HepG2 (cell line): Measurements from ENCODE around the gene CRYGA. TPM values are rescaled to one million over a fixed set of nuclear protein-coding genes. Genes with fewer than 3 reads are reported as not detected.

Experiments
- HDAC6 ChIP-seq: fragments of 200-600 bp; sonication (generic); IDR thresholded peaks from 2 replicates; pipeline ENCODE4 v1.7.0; 2017; ENCODE audit warnings: mild to moderate bottlenecking, antibody characterized with exemption, low read length, low read depth
- KMT2B ChIP-seq: IDR thresholded peaks from 2 replicates; pipeline ENCODE4 v1.6.1; 2016; ENCODE audit warnings: missing genetic modification reagents, missing compliant biosample characterization
- NFRKB ChIP-seq: fragments of 450-650 bp; IDR thresholded peaks from 2 replicates; pipeline ENCODE4 v1.6.1; 2017
- SP1 ChIP-seq, 2 experiments: fragments of 450-650 bp in 1 of 2; sonication (generic) in 1 of 2; formaldehyde crosslinking in 1 of 2; IDR thresholded peaks; 2 replicates each; pipeline versions ENCODE4 v1.4.0 to v1.6.1; 2016 to 2020; ENCODE audit warnings: missing genetic modification reagents in 1 of 2
- SRSF9 ChIP-seq: fragments of 200-400 bp; formaldehyde crosslinking; IDR thresholded peaks from 2 replicates; pipeline ENCODE4 v1.6.1; 2018; ENCODE audit warnings: borderline replicate concordance, mild to moderate bottlenecking, low read depth, low read length; ENCODE audit not compliant: insufficient read depth, poor library complexity, severe bottlenecking
- TAF15 ChIP-seq: fragments of 200-400 bp; formaldehyde crosslinking; IDR thresholded peaks from one replicate; pipeline ENCODE4 v1.6.1; 2018; ENCODE audit warnings: mild to moderate bottlenecking, low read depth, low read length; ENCODE audit not compliant: poor library complexity, severe bottlenecking
- ZNF556 ChIP-seq: sonication (generic); formaldehyde crosslinking; IDR thresholded peaks from 2 replicates; pipeline ENCODE4 v1.4.0; 2020; ENCODE audit warnings: mild to moderate bottlenecking, missing genetic modification reagents, borderline replicate concordance
- ZNF577 ChIP-seq: sonication (generic); formaldehyde crosslinking; IDR thresholded peaks from 2 replicates; pipeline ENCODE4 v1.4.0; 2020; ENCODE audit warnings: mild to moderate bottlenecking, low read depth, missing genetic modification reagents, borderline replicate concordance
- ZNF788 ChIP-seq: sonication (generic); formaldehyde crosslinking; IDR thresholded peaks from 2 replicates; pipeline ENCODE4 v1.5.0; 2020; ENCODE audit warnings: mild to moderate bottlenecking, missing genetic modification reagents, borderline replicate concordance
- polyA plus RNA-seq, 8 experiments: library from polyadenylated mRNA; depleted of rRNA in 3 of 8; stranded (reverse) in 7 of 8; unstranded in 1 of 8; fragments of >200 nt; fragmentation: Illumina TruSeq in 4 of 8; extraction: Trizol in 4 of 8; gene quantifications; 2 replicates each; pipeline versions ENCODE4 v1.2.1 to v1.2.3, GENCODE V29; 2011 to 2016; ENCODE audit warnings: low read depth in 4 of 8, missing spikeins in 1 of 8, mixed read lengths in 1 of 8; ENCODE audit not compliant: insufficient read depth in 1 of 8
- total RNA-seq, 5 experiments: library from RNA; depleted of rRNA; stranded (reverse); fragments of >200 nt; fragmentation: Illumina TruSeq; extraction: Trizol; gene quantifications; 2 replicates each; pipeline ENCODE4 v1.2.3, GENCODE V29; 2016; ENCODE audit warnings: low read depth in 1 of 5
- TF ChIP-seq, protein P1 (sequence below): sonication (generic); formaldehyde crosslinking; IDR thresholded peaks from 2 replicates; pipeline ENCODE4 v1.4.0; 2020; ENCODE audit warnings: mild to moderate bottlenecking, missing genetic modification reagents
- TF ChIP-seq, protein P2 (sequence below): sonication (generic); formaldehyde crosslinking; IDR thresholded peaks from 2 replicates; pipeline ENCODE4 v1.5.0; 2020; ENCODE audit warnings: mild to moderate bottlenecking, missing genetic modification reagents, borderline replicate concordance
- TF ChIP-seq, protein P3 (sequence below): sonication (generic); formaldehyde crosslinking; conservative IDR thresholded peaks from 2 replicates; pipeline ENCODE4 v1.4.0; 2020; ENCODE audit warnings: mild to moderate bottlenecking, missing genetic modification reagents, moderate library complexity

The CRYGA gene
- total and polyA plus RNA-seq, 2 of the 13 experiments (the other 11 are each of a cell fraction or from before 2014, with no cell fraction given) = not detected

DNA sequence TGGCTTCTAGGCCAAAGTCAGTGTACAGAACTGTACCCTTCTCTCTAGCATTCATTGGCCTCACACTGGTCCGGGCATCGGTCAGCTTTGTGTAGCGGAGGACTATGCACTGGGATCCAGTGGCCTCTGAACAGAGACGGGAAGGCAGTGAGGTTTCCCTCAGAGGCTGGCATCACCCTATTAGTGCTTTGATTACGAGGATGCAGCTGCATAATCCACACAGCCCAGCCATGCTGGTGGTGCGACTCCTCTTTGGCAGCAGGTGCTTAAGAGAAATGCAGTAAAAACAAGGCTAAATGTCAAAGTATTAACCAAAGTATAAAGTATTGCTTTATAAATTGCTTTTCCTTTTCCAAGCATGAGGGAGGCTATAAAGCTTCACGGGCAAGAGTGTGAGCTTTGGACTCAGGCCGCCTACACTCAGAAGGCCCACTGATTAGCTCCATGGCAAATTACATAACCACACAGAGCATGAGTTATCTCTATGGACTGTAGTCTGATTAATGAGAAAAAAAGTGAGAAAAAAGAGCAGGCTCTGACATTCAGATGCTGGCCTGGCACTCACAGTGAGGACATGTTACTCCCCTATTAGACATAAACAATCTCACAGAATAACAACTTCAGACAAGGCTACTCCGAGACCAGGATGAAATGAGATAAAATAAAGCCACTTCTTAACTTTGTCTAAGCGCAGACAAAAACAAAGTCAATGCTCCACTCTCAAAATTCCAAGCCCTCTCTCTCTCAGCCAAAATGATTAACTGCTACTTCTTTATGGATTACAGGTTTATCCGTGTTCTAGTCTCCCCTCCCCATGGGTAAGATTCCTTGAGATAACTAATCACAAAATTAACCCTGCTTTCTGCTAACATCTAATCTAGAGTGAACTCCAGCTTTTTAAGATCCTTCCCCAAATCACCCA is 27.3 kb downstream of the CRYGA start (continued):
- TF ChIP-seq, protein P1, sequence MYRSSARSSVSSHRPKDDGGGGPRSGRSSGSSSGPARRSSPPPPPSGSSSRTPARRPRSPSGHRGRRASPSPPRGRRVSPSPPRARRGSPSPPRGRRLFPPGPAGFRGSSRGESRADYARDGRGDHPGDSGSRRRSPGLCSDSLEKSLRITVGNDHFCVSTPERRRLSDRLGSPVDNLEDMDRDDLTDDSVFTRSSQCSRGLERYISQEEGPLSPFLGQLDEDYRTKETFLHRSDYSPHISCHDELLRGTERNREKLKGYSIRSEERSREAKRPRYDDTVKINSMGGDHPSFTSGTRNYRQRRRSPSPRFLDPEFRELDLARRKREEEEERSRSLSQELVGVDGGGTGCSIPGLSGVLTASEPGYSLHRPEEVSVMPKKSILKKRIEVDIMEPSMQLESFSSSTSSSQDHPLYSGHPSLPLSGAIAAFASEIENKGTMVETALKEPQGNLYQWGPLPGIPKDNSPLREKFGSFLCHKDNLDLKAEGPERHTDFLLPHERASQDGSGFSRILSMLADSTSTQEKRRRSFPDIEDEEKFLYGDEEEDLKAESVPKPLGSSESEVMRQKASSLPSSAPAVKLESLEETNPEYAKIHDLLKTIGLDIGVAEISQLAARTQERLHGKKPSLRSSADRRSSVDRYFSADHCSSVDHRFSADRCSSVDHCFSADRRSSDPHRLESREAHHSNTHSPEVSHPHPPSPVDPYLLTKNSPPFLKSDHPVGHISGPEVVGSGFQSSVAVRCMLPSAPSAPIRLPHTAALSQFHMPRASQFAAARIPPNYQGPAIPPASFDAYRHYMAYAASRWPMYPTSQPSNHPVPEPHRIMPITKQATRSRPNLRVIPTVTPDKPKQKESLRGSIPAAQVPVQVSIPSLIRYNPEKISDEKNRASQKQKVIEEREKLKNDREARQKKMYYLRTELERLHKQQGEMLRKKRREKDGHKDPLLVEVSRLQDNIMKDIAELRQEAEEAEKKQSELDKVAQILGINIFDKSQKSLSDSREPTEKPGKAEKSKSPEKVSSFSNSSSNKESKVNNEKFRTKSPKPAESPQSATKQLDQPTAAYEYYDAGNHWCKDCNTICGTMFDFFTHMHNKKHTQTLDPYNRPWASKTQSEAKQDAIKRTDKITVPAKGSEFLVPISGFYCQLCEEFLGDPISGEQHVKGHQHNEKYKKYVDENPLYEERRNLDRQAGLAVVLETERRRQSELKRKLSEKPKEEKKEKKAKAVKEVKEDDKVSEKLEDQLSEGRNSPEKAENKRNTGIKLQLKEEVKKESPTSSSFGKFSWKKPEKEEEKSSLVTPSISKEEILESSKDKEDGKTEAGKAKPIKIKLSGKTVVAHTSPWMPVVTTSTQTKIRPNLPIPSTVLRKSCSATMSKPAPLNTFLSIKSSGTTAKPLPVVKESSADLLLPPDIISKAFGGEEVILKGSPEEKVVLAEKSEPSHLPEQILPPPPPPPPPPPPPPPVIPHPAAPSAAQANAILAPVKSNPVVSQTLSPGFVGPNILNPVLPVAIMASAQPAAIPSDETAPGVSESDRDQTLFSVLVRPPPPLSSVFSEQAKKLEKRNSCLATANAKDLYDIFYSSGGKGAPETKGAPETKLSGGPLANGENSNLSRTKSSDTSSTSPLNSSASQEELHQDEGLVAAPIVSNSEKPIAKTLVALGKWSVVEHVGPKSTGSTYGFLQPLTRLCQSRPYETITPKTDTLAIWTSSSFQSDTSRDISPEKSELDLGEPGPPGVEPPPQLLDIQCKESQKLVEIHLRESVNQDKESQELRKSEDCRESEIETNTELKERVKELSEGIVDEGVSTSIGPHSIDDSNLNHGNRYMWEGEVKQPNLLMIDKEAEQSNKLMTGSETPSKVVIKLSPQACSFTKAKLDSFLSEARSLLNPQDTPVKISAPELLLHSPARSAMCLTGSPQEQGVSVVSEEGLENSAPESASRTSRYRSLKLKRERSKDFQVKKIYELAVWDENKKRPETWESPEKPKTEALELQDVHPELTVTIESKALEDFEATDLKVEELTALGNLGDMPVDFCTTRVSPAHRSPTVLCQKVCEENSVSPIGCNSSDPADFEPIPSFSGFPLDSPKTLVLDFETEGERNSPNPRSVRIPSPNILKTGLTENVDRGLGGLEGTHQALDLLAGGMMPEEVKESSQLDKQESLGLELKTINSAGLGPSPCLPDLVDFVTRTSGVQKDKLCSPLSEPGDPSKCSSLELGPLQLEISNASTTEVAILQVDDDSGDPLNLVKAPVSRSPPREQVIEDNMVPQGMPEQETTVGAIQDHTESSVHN (CRISPR knock-in tag) = no peak
- TF ChIP-seq ZNF556 (CRISPR knock-in tag) (no peak; the same call in 1 of the 2 replicates), SRSF9 (no peak), TAF15 (no peak), SP1 (IDR thresholded peaks at IDR 0.05) (no peak), SP1 (CRISPR knock-in tag; IDR thresholded peaks at IDR 0.05) (no peak), HDAC6 (no peak), NFRKB (no peak), KMT2B (CRISPR knock-in tag) (peak; percentile 59; the same call in 1 of the 2 replicates), ZNF577 (no peak), ZNF788 (CRISPR knock-in tag) (peak; percentile 62; the same call in 1 of the 2 replicates)
- TF ChIP-seq, protein P2, sequence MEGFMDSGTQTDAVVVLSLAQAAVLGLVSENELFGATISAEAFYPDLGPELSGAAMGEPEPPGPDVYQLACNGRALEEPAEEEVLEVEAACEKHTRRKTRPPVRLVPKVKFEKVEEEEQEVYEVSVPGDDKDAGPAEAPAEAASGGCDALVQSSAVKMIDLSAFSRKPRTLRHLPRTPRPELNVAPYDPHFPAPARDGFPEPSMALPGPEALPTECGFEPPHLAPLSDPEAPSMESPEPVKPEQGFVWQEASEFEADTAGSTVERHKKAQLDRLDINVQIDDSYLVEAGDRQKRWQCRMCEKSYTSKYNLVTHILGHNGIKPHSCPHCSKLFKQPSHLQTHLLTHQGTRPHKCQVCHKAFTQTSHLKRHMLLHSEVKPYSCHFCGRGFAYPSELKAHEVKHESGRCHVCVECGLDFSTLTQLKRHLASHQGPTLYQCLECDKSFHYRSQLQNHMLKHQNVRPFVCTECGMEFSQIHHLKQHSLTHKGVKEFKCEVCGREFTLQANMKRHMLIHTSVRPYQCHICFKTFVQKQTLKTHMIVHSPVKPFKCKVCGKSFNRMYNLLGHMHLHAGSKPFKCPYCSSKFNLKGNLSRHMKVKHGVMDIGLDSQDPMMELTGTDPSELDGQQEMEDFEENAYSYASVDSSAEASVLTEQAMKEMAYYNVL (CRISPR knock-in tag) = no peak; the same call in none of the 2 replicates
- TF ChIP-seq, protein P3, sequence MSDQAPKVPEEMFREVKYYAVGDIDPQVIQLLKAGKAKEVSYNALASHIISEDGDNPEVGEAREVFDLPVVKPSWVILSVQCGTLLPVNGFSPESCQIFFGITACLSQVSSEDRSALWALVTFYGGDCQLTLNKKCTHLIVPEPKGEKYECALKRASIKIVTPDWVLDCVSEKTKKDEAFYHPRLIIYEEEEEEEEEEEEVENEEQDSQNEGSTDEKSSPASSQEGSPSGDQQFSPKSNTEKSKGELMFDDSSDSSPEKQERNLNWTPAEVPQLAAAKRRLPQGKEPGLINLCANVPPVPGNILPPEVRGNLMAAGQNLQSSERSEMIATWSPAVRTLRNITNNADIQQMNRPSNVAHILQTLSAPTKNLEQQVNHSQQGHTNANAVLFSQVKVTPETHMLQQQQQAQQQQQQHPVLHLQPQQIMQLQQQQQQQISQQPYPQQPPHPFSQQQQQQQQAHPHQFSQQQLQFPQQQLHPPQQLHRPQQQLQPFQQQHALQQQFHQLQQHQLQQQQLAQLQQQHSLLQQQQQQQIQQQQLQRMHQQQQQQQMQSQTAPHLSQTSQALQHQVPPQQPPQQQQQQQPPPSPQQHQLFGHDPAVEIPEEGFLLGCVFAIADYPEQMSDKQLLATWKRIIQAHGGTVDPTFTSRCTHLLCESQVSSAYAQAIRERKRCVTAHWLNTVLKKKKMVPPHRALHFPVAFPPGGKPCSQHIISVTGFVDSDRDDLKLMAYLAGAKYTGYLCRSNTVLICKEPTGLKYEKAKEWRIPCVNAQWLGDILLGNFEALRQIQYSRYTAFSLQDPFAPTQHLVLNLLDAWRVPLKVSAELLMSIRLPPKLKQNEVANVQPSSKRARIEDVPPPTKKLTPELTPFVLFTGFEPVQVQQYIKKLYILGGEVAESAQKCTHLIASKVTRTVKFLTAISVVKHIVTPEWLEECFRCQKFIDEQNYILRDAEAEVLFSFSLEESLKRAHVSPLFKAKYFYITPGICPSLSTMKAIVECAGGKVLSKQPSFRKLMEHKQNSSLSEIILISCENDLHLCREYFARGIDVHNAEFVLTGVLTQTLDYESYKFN (CRISPR knock-in tag) = peak; percentile 76
